Subcutaneous adipose tissue (tissue), 4 donors: ENCODE data around the gene CRADD. TPM values are rescaled to one million over a fixed set of nuclear protein-coding genes. Genes with fewer than 3 reads are reported as not detected.

ENCODE experiments used
- small RNA-seq: library from RNA; depleted of rRNA; stranded (forward); fragments of <200 nt; gene quantifications from one replicate; pipeline ENCODE3, GENCODE V24; 2016
- total RNA-seq, 4 donors: library from RNA; depleted of rRNA; stranded (reverse); fragments of >200 nt; gene quantifications; one replicate each; pipeline ENCODE4 v1.1.0, GENCODE V29; 2016
- TF ChIP-seq, protein P1 (sequence below): fragments of 450-650 bp; IDR thresholded peaks from one replicate; pipeline ENCODE4 v1.5.1; 2016; ENCODE audit warnings: low read depth, mild to moderate bottlenecking, control low read depth, antibody characterized with exemption, moderate library complexity

CRADD gene
- total RNA-seq, 4 donors from 2014 or later = 22.5 to 43.7 (median 39.3) TPM

DNA sequence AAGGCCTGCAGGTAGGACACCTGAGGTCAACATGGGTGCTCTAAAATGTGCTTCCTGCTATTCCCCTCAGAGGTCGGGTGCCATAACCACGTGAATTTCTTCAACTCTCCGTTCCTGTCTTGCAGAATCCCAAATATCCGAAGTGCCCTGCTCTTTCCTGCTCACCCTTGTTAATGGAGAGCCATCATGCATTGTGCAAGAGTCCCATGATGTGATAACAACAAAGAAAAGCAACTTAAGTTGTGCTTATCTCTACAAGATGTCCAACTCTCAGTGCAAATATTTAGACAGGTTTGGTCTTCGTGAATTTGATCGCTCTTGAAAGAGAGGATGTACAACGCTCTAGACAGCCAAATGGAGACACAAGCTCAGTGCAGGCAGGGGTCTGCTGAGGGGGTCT, 260.6 kb downstream of the CRADD start:
- TF ChIP-seq, protein P1, sequence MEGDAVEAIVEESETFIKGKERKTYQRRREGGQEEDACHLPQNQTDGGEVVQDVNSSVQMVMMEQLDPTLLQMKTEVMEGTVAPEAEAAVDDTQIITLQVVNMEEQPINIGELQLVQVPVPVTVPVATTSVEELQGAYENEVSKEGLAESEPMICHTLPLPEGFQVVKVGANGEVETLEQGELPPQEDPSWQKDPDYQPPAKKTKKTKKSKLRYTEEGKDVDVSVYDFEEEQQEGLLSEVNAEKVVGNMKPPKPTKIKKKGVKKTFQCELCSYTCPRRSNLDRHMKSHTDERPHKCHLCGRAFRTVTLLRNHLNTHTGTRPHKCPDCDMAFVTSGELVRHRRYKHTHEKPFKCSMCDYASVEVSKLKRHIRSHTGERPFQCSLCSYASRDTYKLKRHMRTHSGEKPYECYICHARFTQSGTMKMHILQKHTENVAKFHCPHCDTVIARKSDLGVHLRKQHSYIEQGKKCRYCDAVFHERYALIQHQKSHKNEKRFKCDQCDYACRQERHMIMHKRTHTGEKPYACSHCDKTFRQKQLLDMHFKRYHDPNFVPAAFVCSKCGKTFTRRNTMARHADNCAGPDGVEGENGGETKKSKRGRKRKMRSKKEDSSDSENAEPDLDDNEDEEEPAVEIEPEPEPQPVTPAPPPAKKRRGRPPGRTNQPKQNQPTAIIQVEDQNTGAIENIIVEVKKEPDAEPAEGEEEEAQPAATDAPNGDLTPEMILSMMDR = no peak

DNA sequence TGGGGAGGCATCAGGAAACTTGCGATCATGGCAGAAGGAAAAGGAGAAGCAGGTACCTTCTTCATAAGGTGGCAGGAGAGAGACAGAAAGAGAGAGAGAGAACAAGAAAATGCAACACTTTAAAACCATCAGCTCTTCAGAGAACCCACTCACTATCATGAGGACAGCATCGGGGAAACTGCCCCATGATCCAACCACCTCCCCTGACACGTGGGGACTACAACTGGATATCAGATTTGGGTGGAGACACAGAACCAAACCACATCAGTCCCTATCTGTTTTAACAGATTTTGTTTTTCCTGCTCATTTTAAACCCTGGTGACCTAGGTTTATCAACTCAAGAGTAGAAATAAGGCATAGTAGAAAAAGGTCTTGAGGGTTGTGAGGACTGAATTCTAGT, 261.1 kb downstream of the CRADD start:
- TF ChIP-seq, protein P1 = no peak

DNA sequence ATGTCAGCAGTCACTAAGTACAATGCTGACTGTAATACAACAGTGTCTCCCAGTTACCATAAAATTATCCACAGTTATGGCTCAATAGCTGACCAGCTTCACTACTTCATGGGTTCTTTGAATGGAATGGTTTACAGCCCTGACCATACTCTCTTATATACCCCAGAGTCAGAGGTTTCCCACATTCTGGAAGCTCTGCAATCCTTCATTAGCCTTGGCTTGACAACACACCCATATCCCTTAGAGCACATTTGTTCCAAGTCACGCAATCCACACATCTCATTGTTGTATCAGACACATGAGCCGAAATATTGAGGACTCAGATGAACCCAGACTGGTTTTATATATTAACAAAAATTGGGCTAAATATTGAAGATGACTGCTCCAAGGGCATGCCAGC, 261.8 kb downstream of the CRADD start:
- TF ChIP-seq, protein P1 = no peak

DNA sequence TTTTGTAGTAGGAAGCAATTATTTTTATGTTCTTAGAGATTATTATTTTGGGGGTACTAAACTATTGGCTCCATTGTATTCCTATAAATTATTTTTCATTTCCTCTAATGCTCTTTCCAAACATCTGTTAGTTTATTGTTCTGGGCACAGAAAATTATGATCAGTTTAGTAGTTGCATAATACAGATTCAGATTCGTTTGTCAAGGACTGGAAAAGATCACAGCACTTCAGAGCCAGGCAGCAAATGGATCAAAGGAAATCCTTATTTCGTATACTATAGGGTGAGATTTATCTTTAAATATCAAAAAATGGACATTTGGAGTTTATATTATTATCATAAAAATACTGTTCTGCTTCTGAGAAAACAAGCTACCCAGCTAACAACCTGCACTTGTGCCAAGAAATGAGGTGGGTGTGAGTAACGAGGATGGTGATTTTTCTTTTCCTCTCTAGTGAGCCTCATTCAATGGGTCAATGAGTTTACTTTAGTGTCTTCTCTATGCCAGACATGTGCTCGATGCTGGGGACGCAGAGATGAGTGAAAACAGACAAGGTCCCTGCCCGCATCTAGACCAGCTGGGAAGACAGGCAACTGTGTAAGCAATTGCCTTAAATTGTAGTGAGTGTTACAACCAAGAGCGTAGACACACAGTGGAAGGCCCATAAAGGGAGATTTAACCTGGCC, 262.6 kb downstream of the CRADD start:
- TF ChIP-seq, protein P1 = no peak

DNA sequence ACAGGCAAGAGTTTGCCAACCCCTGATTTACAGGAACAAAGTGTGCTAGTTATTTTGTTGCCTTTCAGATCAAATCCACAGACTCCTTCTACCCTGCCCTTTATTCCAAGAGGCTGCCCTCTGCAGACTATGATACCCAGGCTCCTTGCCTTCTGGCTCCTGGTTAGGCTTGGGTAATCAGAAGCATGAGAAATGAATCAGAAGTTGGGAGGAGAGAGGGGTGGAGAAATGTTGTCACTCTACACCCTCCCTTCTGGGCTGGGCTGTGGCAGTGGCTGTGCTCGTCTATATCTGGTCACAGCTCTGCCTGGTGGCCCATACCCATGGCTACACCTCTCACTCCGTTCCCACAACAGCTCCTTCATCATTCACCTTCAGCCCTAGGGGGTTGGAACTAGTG, 266.6 kb downstream of the CRADD start:
- TF ChIP-seq, protein P1 = no peak

DNA sequence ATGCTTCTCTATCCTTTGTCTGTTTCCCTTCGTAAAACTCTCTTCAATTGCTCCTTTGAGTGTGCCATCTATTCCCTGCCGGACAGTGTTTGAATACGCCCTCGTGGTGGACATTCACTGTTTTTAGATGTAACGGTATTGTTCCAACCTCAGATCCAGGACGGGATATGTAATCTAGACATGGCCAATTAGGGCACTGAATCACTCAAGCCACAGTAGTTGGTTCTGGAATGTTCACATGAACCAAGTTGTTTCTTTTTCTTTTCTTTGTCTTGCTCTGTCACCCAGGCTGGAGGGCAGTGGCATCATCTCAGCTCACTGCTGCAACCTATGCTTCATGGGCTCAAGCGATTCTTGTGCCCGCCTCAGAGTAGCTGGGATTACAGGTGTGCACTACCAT, 267.0 kb downstream of the CRADD start:
- TF ChIP-seq, protein P1 = no peak

Small RNAs within 50 kb of the gene (small RNA-seq; reads per million reads assigned to genes)
- not detected for gene RN7SL630P

Other genes with a start within 250 kb of the CRADD start
- 10 to 100 TPM; 20.7 to 65.9 (median 22.4) TPM for gene UBE2N, start 235.4 kb upstream of the CRADD start, total RNA-seq
- gene MRPL42, start 209.9 kb upstream of the CRADD start, total RNA-seq = 10 to 100 TPM; 15.6 to 66.4 (median 27.2) TPM
- gene SOCS2, start 104.7 kb upstream of the CRADD start, total RNA-seq = 10 to 100 TPM; 21.8 to 68.9 (median 42.7) TPM